ENCODE results near the gene PEX11B.

The PEX11B gene

GRCh38 chr1:145906954-145907753 is 11.4 kb downstream of the PEX11B start:
- no peak for DNase-seq

GRCh38 chr1:145901312-145902021 is 17.1 kb downstream of the PEX11B start:
- DNase-seq: no peak

- DNase-seq: no peak
Measured at GRCh38 chr1:145898756-145899155, 19.8 kb downstream of the PEX11B start.

- DNase-seq: no peak
Measured at GRCh38 chr1:145897969-145898368, 20.5 kb downstream of the PEX11B start.

GRCh38 chr1:145895471-145895870 is 23.0 kb downstream of the PEX11B start:
- DNase-seq: no peak

GRCh38 chr1:145893306-145894055 is 25.0 kb downstream of the PEX11B start:
- DNase-seq: no peak

- DNase-seq: no peak
Measured at GRCh38 chr1:145892486-145893087, 25.9 kb downstream of the PEX11B start.

GRCh38 chr1:145891587-145892485 is 26.7 kb downstream of the PEX11B start:
- DNase-seq: peak; percentile 57

GRCh38 chr1:145891143-145891542 is 27.4 kb downstream of the PEX11B start:
- DNase-seq: no peak

- no peak for DNase-seq
Measured at GRCh38 chr1:145889722-145890121, 28.8 kb downstream of the PEX11B start.

GRCh38 chr1:145887631-145888030 is 30.9 kb downstream of the PEX11B start:
- no peak for DNase-seq

- no peak for DNase-seq
Measured at GRCh38 chr1:145886816-145887215, 31.7 kb downstream of the PEX11B start.

- DNase-seq: no peak
Measured at GRCh38 chr1:145886390-145886789, 32.1 kb downstream of the PEX11B start.

- no peak for DNase-seq
Measured at GRCh38 chr1:145885738-145886287, 32.7 kb downstream of the PEX11B start, which contains the start of gene ANKRD35. Gene ANKRD35 (minus strand): TSS chr1:145885866. CDS start chr1:145885758, 108 bp downstream.

- no peak for DNase-seq
Measured at GRCh38 chr1:145884675-145885074, 33.8 kb downstream of the PEX11B start.

GRCh38 chr1:145879775-145880174 is 38.7 kb downstream of the PEX11B start:
- DNase-seq: no peak

GRCh38 chr1:145878724-145879123 is 39.8 kb downstream of the PEX11B start:
- DNase-seq: no peak

- no peak for DNase-seq
Measured at GRCh38 chr1:145877923-145878486, 40.5 kb downstream of the PEX11B start.

GRCh38 chr1:145874646-145875045 is 43.9 kb downstream of the PEX11B start:
- no peak for DNase-seq

GRCh38 chr1:145871994-145872924 is 46.3 kb downstream of the PEX11B start:
- DNase-seq: no peak
